Ovary (tissue), 9 donors: ENCODE results near the gene APPL2. TPM values are rescaled to one million over a fixed set of nuclear protein-coding genes. Genes with fewer than 3 reads are reported as not detected.

ENCODE experiments used
- DNase-seq, 5 donors: peaks; one replicate each; pipeline ENCODE4 v3.0.0-alpha.2; 2019 to 2020
- H3K27ac ChIP-seq, 2 donors: fragments of 200-600 bp; one replicate each; pipeline versions ENCODE4 v1.5.1 to v1.8.0; 2019 to 2022
- H3K27me3 ChIP-seq: fragments of 200-600 bp; one replicate; pipeline ENCODE4 v1.8.0; 2022
- H3K36me3 ChIP-seq: fragments of 200-600 bp; sonication (generic); one replicate; pipeline ENCODE4 v1.5.1; 2019
- H3K4me1 ChIP-seq: one replicate; pipeline ENCODE4 v1.8.1; 2013; ENCODE audit warnings: mild to moderate bottlenecking, moderate library complexity; ENCODE audit not compliant: insufficient read depth
- H3K4me3 ChIP-seq: fragments of 200-600 bp; sonication (generic); one replicate; pipeline ENCODE4 v1.5.1; 2017
- H3K9me3 ChIP-seq, 2 donors: fragments of 200-600 bp in 1 of 2; sonication (generic) in 1 of 2; one replicate each; pipeline versions ENCODE4 v1.5.1 to v1.8.1; 2013 to 2019; ENCODE audit warnings: mild to moderate bottlenecking in 1 of 2, moderate library complexity in 1 of 2
- CTCF ChIP-seq, 3 donors: fragments of 450-650 bp in 2 of 3; fragments of 200-600 bp in 1 of 3; IDR thresholded peaks; one replicate each; pipeline versions ENCODE4 v1.5.1 to v1.8.0; 2016 to 2022; ENCODE audit warnings: antibody characterized with exemption in 3 of 3, mild to moderate bottlenecking in 1 of 3
- EP300 ChIP-seq: sonication (generic); formaldehyde crosslinking; IDR thresholded peaks from one replicate; pipeline ENCODE4 v1.6.1; 2017; ENCODE audit warnings: antibody characterized with exemption
- POLR2A ChIP-seq: fragments of 450-650 bp; IDR thresholded peaks from one replicate; pipeline ENCODE4 v1.6.1; 2017; ENCODE audit warnings: antibody characterized with exemption, mild to moderate bottlenecking, moderate library complexity
- WGBS, 3 donors: extraction: QIAGEN DNeasy Blood & Tissue Kit in 1 of 3; methylation state at CpG; one replicate each; pipeline versions ENCODE4 v1.1.5 to v1.1.7; 2013 to 2017; 5-methylcytosine and 5-hydroxymethylcytosine counted together
- intact Hi-C, 4 donors: fragments of 100-400 bp; cut with DNase I; formaldehyde crosslinking; loops; one replicate each; pipeline versions ENCODE4 v1.11.0 to v1.15.1; 2022 to 2023
- polyA plus RNA-seq, 2 donors: library from polyadenylated mRNA; stranded (reverse); fragments of 200-250 nt in 1 of 2; fragments of 350-450 nt in 1 of 2; fragmentation: Illumina TruSeq in 1 of 2; extraction: RNeasy Lipid Tissue Mini Kit (QIAGEN cat#74804) in 1 of 2; gene quantifications; one replicate each; pipeline ENCODE4 v1.2.3, GENCODE V29; 2013 to 2014
- total RNA-seq, 7 donors: library from RNA; depleted of rRNA in 2 of 7; stranded (reverse); fragments of >200 nt in 2 of 7; fragmentation: NEBNext Ultra II Directional in 3 of 7; extraction: Animal tissue kit (Norgen Biotek cat#: 25700) in 3 of 7; gene quantifications; one replicate each; pipeline versions ENCODE4 v1.1.0 to v1.2.4, GENCODE V29; 2016 to 2023
- donor health status: DM: no; HTN: no; CAD: no; lungs with moderate emphysema.
- donor health status: DM: no; HTN: no; CAD: no.
- donor health status: Bipolar disorder and iron deficiency.
- donor health status: DM: yes; HTN: yes; CAD: no.
- donor health status: DM: no; HTN: no; CAD: no.
- donor health status: DM: yes; HTN: yes; CAD: no.

Gene APPL2
- total and polyA plus RNA-seq, 9 donors: 27.4 to 66.2 (median 36.2) TPM

- Histone ChIP-seq H3K27me3 (no peaks in the 10 kb centered on the region), H3K4me3 (no peak overlapping the region), H3K27ac (no peak overlapping the region), H3K9me3 (no peaks in the 10 kb centered on the region), H3K4me1 (peaks cover 14% of the 10 kb centered on the region), H3K36me3 (no peaks in the 10 kb centered on the region)
- WGBS, 3 donors: 34 to 39% (median 37%) methylated on average over 4 of the region's 4 CpGs
- TF ChIP-seq POLR2A (no peak), EP300 (no peak), CTCF (IDR thresholded peaks at IDR 0.05) (no peak)
- intact Hi-C loops: no loop called here
- DNase-seq: no peak
Observed at GRCh38 chr12:105233041-105233905, 2.7 kb downstream of the APPL2 start.

DNA sequence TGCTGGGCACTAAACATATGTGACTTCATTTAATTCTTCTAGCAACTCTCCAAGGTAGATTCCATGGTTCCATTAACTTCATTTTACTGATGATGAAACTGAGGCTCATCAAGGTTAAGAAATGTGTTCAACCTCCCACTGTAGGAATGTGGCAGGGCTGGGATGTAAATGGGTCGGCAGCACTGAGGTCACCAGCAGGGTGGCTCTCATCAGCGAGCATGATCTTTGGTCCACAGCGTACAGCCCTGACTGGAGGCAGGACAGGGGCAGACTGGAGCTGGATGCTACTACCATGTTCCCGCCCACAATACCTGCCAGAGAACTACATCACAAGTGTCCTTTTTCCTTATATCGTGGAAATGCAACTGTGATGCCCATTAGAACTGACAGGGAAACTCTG, 4.6 kb downstream of the APPL2 start:
- Histone ChIP-seq H3K36me3 (no peaks in the 10 kb centered on the region), H3K9me3 (no peaks in the 10 kb centered on the region), H3K4me1 (peaks cover 14% of the 10 kb centered on the region), H3K27me3 (no peaks in the 10 kb centered on the region), H3K4me3 (no peak overlapping the region), H3K27ac (no peak overlapping the region)
- intact Hi-C loops: no loop called here
- TF ChIP-seq EP300 (no peak), POLR2A (no peak), CTCF (IDR thresholded peaks at IDR 0.05) (no peak)
- no peak for DNase-seq
- WGBS, 3 donors: 67 to 81% (median 75%) methylated on average over 5 of the region's 5 CpGs

DNA sequence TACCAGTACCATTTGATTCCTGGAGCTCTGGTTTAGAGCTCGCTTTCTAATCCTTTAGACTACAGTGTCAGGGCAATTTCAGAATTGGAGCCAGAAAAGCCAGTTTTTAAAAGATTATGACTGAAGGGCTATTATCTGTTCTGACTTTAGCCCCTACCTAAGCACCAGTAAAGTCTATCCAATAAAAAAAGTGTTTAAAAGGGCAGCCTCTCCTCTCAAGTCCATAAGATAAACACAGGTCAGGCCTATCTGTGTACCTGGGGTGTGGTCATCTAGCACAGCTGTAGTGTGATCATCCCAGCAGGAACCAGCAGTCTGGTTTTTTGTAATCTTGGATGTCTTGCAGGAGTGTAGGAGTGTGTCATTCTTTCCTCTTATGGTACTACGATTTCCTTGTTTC, 6.6 kb downstream of the APPL2 start:
- Histone ChIP-seq H3K9me3 (no peaks in the 10 kb centered on the region), H3K27me3 (no peaks in the 10 kb centered on the region), H3K36me3 (no peaks in the 10 kb centered on the region), H3K4me1 (peaks cover 9% of the 10 kb centered on the region), H3K27ac (no peak overlapping the region), H3K4me3 (no peak overlapping the region)
- intact Hi-C loops: no loop called here
- TF ChIP-seq EP300: no peak
- TF ChIP-seq CTCF (IDR thresholded peaks at IDR 0.05): no peak
- no peak for TF ChIP-seq POLR2A
- no peak for DNase-seq
- 55 to 72% (median 61%) methylated on average over 2 of the region's 2 CpGs for WGBS, 3 donors

DNA sequence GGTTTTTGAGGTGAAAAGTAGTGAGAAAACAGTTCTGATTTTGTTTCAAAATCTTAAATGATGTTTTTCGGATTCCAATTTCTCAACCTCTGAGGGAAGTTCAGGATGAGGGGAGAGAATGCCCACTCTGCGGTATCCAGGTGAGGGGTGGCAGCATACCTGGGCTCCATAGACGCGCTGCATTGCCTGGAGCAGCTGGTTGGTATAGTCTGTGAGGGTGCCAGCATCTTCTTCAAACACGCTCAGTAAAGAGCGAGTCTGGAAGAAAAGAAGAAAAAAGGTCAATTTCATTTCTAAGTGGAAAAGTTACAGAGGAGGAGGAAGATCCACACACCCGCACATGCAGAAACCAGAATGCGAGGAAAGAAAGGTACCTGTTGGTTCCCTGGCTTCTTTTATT, 7.0 kb downstream of the APPL2 start:
- Histone ChIP-seq H3K4me3 (no peak overlapping the region), H3K36me3 (no peaks in the 10 kb centered on the region), H3K27ac (no peak overlapping the region), H3K9me3 (no peaks in the 10 kb centered on the region), H3K27me3 (no peaks in the 10 kb centered on the region), H3K4me1 (peaks cover 6% of the 10 kb centered on the region)
- 93 to 95% (median 95%) methylated on average over 8 of the region's 8 CpGs for WGBS, 3 donors
- intact Hi-C loops: no loop called here
- no peak for DNase-seq
- TF ChIP-seq EP300 (no peak), CTCF (IDR thresholded peaks at IDR 0.05) (no peak)
